ACHN (cell line): ENCODE data around the gene RALB.
A peak's percentile ranks its signal among the peaks of the same experiment; 100 is the strongest.
"Not testable (repeated sequence)": the region's sequence is repeated elsewhere in the genome, so short reads cannot be mapped to it uniquely, and the experiment has no call there.

ENCODE experiments used
- DNase-seq: peaks from one replicate; pipeline ENCODE4 v3.0.0-alpha.2; 2015
- in situ Hi-C: cut with HindIII; loops from 2 replicates; pipeline ENCODE4 v1.10.0; 2017; ENCODE audit warnings: low sequenced_read_pairs, low pct_ligation_motif_present, low pct_unique_long_range_greater_than_20kb

Gene RALB

DNA sequence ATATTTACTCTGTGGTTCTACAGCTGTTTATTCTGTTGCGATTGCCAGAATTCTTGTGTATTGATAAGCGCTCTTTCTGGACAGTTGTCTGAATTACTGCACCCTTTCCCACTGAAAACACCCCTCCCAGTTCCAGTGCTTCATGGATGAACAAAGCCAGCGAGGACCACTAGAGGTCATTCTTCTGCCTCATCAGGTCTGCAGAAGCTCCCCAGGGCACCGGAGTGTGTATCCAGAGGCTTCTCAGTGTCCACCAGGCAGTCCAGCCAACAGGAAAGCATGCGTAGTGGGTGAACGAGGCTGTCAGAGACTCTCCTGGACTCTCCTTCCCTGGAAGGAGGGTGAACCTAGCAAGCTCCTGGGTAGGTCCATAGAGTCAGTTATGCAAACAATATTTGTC, 52.6 kb downstream of the RALB start:
- in situ Hi-C loops: no loop called here

DNA sequence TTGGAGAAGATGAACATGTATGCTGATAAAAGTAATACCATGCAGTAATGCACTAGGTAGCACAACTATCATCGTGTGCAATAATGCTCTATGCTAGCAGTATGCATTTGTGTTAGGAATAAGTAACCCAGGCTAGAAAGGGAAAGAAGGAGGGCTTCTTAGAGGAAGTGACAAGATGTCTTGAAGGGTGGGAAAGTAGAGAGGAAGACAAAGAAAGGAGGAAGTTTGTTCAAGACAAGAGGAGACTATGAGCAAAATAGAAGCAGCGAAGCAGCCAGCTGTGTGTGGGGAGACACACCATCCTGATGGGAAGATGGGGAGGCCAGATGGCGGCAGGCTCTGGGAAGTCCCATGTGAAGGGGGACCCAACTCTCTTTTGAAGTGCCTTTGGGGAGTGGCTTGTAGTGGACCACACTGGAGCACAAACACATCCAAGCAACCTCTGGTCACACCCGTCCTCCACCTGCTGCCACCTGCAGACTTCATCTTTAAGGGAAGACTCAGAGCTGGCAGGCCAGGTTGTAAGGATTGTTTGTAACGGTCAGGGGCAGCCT, 53.4 kb downstream of the RALB start:
- in situ Hi-C loops: no loop called here
- no peak for DNase-seq

More for the DNA sequence above, 52.6 kb downstream of the RALB start:
- DNase-seq: peak; percentile 36

DNA sequence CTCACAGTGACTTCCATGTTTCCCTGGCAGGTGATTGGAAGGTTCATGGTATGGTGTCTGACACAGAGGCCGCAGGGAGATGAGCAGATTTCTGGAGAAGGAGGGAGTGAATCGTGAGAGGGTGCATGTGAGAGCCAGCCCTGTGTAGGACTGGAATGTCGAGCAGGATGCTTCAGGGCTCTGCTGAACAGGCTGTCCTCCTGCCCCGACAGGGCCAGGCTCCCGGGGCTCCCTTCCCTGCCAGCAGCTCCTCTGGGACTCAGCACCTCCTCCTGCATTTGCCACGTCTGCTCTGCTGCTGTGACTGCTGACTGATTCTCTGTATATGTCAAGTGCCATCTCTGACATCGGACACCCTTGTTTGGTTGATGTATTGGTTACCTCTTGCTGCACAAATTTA, 54.8 kb downstream of the RALB start:
- DNase-seq: no peak
- in situ Hi-C loops: no loop called here

DNA sequence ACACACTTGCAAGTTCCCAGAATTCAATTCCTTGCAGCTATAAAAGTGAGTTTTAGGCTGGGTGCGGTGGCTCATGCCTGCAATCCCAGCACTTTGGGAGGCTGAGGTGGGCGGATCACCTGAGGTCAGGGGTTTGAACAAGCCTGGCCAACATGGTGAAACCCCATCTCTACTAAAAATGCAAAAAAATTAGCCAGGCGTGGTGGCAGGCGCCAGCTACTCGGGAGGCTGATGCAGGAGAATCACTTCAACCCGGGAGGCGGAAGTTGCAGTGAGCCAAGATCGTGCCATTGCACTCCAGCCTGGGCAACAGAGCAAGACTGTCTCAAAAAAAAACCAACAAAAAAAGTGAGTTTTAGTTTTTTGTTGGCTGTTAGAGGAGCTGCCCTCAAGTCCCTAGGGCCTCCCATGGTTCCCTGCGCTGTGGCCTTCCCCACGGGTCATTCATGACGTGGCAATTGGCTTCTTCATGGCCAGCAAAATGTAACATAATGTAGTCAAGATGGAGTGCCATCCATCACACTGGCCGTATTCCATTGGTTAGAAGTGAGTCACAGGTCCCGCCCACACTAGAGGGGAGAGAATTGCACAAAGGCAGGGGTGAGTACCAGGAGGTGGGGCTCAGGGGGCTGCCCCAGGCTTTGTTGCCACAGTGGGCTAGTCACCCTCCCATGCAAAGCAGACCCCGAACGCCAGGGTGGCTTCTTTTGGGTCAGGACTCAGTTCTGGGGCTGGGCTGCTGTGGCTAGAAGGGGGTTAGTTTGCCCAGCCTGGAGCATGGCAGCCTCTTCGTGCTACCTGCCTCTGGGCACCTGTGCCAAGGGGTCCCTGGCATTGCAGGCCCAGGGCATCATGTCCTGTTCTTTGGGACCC, 55.6 kb downstream of the RALB start:
- DNase-seq: no peak
- in situ Hi-C loops: no loop called here

DNA sequence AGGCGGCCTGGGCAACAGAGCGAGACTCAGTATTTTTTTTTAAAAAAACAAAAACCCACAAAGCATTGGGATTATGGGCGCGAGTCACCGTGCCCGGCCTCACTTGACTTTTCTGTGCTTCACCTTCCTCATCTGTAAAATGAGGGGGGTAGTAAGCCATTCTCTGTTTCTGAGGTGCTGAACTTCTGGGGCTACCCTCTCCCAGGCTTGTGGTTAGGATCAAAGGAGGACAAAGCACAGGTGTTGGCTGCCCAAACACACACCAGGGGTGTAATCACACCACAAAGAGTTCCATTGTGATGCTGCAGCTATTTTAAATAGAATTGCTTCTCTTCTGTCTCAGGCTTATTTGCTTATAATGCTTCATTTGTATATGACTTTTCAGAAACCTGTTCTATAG, 57.5 kb downstream of the RALB start:
- in situ Hi-C loops: no loop called here
- DNase-seq: no peak

DNA sequence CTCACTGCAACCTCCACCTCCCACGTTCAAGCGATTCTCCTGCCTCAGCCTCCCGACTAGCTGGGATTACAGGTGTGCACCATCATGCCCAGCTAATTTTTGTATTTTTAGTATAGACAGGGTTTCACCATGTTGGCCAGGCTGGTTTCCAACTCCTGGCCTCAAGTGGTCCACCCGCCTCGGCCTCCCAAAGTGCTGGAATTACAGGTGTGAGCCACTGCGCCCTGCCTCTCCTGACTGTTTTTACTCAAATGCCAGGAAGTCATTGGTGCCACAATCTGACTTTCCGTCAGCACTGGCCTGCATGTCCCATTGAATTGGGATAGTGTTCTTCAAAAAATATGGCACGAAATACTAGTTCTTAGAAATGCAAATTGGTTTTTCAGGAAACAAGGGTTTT, 58.2 kb downstream of the RALB start:
- in situ Hi-C loops, DNase-seq: not testable (repeated sequence)

DNA sequence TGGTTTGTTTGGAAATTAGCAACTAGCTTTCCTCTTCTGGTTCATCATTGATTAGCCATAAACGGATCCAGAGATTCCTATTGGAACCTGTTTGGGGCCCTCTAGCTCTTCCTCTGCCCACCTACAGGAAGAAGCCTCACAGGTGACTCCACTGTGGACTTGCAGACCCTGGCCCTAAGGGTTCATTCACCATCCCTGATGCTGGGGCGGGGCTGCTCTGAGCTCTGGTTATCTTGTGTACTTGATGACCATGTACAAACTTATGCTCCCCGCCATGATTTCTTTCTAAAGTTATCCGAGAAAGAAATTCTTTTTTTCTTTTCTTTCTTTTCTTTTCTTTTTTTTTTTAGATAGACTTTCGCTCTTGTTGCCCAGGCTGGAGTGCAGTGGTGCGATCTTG, 59.4 kb downstream of the RALB start:
- in situ Hi-C loops: no loop called here
- DNase-seq: no peak

DNA sequence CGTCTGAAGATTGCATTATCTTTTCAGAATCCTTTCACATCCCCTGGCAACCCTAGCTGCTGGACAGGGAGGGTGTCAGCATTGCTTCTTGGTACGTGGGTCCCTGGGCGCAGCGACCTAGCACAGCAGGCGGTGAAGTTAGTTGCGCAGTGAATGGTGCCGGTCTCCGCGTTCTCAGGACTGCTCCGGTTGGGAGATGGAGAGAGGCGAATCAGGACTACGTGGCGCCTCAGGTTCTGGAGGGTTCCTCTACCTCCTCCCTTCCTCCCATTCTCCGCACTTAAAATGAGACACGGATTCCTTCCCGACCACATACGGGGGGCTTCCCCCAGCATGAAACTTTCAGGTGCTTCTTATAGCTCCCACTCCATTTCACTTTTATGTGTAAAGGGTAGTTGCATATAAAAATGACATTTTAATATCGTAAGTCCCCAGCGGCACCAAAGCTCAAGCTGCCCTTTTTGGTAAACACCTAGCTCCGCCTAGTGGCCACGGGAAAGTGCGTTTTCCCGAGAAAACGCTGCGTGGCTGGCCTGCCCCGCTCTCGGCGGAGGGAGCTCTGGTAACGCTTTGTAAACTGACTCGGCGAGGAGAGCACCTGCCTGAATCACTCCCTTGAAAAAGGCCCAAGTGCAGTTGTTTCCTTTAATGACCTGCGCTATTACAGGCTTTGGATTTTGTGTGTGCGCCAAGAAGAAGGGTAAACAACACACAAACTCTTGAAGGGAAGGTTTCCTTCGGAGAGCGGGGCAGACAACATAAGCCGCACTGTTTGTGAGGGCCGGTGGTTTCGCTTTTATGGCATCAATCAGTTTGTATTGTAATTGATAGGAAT, 60.4 kb downstream of the RALB start:
- peak; percentile 87 for DNase-seq
- in situ Hi-C loops: no loop called here

DNA sequence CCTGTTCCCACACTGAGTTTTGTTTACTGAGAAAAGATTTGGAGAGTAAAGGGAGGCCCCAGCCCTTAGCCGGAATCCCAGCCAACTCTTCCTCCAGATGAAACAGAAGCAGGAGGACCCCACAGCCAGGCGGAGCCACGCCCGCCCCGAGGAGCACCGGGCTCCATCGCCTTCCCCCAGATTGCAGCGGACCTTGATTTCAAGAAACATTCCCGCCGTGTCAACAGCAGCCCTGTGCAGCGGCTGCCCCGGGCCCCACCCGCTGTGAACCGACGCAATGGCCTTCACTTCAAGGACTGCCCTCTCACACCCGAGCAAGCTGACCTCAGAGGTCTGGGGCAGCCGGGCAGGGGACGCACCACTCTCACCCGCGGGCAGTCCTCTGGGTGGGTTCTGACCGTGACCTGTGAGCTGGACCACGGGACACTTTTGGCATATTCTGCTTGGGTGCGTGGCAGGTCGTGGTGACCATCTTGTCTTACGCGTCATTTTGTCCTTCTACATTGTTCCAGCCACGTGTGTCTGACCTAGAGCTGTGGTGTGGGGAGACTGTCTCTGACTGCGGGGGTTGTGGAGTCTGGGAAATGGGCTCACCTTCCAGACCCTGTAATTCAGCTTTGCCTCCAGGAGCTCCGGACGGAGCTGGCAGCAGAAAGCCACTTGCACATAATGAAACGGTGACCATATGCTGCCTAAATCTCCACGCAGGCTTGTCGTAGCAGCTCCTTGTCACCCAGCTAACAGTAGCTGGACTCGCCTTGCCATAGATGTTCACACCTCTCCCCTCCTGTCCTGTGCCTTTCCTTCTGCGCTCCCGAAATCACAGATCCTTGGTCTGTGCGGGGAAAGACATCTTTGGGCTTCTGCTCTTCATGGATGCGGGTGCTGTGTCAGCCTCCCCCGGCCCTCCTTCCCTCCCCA, 61.3 kb downstream of the RALB start:
- in situ Hi-C loops: no loop called here
- DNase-seq: no peak

DNA sequence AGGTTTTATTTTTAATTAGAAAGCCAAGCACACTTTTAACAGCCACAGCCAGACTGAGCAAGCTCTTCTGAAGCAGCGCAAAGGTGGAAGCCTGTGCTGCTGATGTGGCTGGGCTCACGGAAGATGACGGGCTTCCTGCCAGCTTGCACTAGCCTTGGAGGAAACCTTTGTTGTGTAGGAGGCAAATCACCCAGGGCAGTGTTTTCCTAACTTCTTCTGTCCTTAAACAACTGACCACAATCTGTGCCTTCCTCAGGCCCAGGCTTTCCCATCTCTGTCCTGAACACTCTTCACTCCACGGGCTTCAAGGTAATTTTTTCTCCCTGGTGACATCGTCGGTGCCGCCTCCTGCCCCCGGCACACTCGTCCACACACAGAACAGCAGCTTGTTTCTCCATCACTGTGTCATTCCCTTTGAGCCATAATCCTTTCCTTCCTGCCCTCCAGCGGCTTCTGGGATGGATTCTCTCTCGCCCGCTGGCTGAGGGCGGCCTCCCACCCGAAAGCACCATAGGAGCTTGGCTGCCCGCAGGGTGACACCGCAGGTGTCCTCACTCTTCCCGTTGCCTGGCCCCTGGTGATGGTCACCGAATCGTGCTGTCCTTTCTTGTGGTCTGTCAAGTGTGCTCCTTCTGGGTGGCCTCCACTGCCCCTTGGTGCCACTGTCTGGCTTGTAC, 62.2 kb downstream of the RALB start:
- no peak for DNase-seq
- in situ Hi-C loops: no loop called here

DNA sequence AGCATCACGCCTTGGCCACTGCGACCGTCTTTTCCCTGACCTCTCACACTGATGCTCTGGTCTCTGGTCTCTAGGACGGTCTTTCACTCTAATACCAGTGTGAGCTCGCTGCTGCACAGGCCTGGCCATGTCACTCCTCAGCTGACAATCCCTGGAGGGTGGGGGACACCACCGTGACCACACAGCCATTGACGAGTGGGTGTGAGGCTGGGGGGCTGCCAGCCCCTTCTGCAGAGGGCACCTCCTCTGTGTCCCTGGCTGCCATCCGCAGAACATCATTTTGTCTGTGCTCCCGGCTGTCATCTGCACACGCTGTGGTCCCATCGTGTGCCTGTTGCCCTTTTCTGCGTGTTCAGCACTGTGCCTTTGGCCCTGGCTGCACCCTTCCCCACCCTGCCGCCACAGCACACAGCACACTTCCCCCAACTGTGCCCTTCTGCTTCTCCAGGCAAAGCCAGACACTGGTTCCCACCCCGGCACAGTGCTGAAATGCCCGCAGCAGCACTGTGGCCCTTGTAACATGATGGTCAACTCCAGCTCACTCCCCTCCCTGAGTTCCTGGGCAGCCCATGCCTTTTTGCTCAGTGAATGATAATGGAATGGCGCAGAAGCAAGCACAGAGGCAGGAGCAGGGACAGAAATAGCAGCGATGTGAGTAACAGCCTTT, 62.8 kb downstream of the RALB start:
- no peak for DNase-seq
- in situ Hi-C loops: no loop called here

DNA sequence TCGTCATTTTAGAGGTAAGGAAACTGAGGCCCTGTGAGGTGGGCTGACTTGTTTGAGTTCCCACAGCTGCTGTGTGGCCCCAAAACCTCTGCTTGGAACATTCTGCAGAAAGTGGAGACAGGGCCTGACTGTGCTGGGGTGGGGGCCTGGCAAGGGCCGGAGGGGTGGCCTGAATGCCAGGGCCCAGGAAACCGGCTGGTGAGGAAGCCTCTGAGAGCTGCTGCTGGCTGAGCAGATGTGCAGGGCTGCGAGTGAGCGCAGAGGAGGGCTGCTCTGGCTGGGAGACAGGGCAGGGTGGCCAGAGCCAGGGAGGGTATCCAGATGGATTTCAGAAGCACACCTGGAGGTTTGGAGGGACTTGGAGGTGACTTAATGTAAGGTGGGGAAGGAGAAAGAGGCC, 63.4 kb downstream of the RALB start:
- in situ Hi-C loops: no loop called here

DNA sequence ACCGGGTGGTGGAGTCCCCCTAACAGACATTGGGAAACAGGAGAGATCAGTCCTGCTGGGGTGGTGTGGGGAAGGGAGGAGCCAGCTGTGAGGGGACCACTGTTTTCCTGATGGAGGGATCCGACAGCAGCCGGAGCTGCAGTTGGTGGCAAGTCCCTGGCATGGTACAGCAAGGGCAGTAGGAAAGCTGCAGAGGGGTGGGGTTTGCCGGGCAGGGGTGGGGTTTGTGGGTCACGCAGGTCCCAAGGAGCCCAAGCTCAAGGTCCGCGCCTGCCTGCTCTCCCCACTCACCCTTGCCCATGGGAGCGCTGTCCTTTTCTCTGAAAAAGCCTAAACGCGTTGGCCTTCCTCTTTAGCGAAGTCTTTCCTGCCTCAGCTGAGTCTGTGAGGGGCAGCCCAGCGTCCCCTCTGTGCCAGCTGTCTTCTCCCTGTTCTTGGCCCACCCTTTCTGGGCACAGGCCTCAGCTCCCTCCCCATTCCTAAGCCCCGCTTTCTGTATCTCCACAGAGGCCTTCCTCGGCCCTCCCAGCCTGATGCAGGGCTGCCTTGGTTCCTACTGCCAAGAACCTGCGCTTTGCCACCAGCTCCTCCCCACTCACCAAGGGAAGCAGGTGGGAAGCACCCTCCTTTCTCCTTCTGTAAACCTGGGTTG, 64.0 kb downstream of the RALB start:
- in situ Hi-C loops: no loop called here
- no peak for DNase-seq

More for the DNA sequence above, 63.4 kb downstream of the RALB start:
- no peak for DNase-seq

DNA sequence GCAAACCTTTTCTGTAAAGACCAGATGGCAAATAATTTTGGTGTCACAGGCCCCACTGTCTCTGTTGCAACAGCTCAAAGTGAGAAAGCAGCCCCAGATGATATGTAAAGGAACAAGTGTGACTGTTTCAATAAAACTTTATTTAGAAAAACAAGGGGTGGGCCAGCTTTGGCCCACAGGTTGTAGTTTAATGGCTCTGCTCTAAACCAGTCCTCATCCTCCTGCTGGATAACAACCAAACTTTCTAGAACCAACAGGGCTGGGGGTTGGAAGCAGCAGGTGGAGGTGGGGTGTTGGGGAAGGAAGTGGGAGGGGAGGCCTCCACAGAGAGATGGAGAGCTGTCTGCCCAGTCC, 64.5 kb downstream of the RALB start:
- in situ Hi-C loops: no loop called here
- DNase-seq: no peak

DNA sequence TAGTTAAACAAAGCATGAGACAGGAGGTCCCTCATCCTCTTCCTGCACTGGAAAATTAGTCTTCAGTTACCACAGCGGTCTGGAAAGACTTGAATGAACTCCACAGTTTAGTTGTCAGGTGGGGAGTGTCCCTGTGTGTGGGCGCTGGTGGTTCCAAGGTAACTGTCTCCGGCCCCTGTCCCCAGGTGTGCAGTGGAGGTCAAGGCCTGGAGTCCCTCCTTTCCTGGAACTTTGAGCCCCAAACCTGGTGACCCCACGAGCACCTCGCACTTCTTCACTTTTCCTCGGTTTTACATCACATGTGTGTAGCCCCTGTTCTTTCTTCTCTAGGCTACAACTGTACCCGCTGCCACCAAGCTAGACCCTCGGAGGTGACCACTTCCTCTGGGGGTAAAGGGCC, 65.3 kb downstream of the RALB start:
- no peak for DNase-seq
- in situ Hi-C loops: no loop called here

DNA sequence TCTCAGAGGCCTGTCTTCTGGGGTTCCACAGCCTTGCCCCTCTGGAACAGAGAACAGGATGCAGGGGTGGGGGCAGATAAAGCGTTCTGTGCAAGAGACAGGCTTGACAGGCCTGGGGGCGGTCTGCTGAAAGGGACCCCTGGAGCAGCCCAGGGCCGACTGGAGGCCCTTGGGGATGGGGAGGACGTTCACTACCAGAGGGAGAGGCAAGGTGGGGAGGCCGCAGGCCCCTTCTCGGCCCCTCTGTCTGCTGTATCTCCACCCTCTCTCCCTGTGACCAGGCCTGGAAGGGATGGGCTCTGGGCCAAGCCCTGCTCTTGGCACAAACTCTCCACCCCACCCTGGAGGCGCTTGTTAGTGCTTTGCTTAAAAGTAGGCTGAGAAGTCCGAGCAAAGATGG, 66.0 kb downstream of the RALB start:
- no peak for DNase-seq
- in situ Hi-C loops: no loop called here

DNA sequence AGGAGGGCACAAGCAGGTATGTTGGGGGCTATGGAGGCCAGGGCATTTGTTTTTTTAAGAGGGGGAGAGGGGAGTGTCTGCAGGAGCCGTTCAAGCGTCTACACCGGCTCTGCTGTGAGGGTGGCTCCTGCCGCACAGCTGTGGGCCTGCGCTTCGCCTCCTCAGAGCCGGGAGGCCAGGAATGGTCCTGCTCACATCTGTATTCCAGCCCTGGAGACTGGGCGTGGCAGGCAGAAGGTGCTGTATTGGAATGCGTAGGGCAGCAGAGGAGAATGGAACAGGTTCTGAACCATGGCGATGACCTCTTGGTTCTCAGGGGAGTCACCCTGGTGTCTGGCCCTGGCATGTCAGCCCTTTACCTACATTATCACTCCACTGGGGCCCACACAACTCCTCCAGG, 66.5 kb downstream of the RALB start:
- DNase-seq: no peak
- in situ Hi-C loops: no loop called here
